GM18526 (cell line): ENCODE measurements around the gene COG6.

Experiments used
- POLR2A ChIP-seq: IDR thresholded peaks from 3 replicates; pipeline ENCODE4 v1.6.1; 2011; ENCODE audit not compliant: insufficient read length; ENCODE audit errors: extremely low read depth

COG6 gene

DNA sequence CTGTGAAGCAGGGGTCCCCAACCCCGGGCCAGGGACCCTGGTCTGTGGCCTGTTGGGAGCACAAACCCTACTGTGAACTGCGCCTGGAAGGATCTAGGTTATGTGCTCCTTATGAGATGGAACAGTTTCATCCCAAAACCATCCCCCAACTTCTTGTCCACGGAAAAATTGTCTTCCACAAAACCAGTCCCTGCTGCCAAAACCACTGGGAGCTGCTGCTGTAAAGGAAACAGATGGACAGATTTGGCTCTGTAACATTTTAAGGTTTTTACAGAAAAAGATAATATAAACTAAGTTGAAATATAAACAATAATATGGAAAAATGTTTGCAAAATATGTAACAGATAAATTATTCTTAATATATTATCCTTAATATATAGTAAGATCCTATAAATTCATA is 73.7 kb downstream of the COG6 start:
- TF ChIP-seq POLR2A = no peak

DNA sequence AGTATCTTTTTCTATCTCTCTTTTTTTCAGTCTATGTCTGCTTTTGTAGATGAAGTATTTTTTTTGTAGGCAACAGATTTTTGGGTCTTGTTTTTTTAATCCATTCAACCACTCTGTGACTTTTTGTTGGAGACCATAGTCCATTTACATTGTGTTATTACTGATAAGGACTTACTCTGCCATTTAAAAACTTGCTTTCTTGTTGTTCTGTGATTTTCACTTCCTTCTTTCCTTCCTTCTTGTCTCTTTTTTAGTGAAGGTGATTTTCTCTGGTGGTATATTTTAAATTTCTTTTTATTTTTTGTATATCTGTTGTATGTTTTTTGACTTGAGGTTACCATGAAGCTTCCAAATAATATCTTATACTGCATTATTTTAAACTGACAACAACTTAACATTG is 79.5 kb downstream of the COG6 start:
- TF ChIP-seq POLR2A = no peak

DNA sequence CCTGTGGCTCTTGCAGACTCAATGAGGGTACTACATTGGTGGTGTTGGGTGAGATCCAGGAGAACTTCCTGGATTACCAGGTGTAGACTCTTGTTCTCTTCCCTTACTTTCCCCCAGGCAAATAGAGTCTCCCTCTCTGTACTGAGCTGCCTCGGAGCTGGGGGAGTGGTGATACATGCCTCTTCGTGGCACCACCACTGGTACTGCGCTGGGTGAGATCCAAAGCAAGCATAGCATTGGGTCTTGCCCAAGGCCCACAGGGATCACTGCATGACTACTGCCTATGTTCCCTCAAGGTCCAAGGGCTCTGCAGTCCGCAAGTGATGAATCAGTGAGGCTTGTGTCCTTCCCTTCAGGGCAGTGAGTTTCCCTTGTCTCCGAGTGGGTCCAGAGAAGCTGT is 81.6 kb downstream of the COG6 start:
- no peak for TF ChIP-seq POLR2A

DNA sequence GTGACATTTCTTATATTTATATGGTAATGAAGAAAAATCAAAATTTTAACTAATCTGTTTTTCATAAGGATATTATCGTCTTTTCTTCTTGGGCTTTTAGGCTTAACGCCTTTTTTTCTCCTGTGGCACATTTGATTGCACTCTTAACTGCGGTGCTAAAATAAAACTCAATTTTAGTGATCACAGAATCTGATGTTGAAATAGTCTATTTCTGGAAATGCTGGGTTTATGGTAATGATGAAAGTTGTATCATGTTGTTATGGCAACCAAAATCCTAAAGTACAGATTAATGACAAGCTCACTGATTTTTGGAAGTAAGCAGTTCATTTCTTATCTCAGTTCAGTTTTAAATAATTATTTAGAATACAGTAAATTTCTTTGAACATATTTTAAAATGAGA is 85.3 kb downstream of the COG6 start:
- no peak for TF ChIP-seq POLR2A

DNA sequence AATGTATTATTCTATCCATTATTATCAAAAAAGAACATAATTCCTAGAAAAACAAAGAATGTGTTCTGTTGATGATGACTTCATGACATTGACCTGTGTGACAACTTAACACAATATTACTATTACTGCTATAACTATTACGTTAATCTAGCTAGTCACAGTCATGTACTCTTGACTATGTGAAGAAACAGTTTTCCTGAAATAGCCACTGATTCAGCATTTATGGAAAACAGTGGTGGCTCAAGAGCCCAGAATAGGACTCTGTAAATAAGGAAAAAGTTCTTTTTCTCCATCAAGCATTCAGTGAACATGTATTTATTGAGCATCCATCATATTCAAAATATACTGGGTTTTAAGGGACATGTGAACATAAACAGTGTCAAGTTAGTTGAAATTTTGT is 93.5 kb downstream of the COG6 start:
- TF ChIP-seq POLR2A = no peak

DNA sequence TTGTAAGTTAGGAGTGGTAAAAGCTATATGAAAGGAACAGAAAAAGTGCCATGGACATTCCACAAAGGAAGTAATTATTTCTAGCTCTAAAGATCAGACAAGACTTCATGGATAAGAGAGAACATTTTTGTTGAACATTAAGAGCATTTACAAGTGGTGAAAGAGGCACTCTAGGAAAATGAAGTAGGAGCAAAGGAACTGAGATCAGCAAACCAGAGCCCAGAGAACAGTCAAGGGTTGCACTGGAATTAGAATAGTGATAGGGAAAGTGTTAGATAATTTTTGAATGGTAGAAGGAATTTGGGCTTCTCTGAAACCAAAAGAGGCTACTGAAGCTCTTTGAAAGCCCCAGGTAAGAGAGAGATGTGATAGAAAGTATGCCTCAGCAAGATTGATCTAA is 94.1 kb downstream of the COG6 start:
- no peak for TF ChIP-seq POLR2A

DNA sequence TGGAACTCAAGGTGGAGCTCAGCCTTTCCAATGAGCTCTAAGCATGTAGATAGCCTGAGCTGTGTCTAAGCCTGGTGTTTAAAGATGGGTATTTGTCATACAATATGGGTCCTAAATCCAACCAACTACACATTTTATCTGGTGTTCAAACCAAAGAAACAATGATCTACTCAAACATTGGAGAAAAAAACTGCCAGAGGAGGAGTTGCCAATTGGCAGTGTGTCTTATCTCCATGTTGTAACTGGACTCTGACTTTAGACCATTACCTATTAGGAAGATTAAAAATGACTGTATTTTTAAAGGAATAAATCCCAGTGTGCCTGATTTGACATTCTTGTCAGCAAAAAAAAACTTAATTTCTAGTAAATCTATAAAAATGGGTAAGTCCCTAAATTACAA is 96.3 kb downstream of the COG6 start:
- TF ChIP-seq POLR2A = no peak

DNA sequence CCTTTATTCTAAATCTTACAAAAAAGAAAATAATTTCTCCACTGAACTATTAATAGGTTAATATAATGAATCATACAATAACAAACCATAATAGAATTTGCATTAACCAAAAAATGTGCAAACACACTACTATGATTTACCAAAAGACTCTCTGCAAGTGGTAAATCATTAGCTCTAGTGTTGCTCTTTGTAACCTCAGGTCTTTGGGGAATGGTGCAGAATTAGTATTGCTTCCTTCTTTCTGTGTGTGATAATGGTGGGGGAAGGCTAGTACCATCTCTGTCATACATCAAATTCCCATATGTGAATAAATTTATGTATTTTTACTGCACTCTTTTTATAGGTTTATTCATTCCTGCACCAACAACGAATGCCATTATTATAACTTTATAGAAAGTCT is 105.1 kb downstream of the COG6 start:
- TF ChIP-seq POLR2A = no peak

DNA sequence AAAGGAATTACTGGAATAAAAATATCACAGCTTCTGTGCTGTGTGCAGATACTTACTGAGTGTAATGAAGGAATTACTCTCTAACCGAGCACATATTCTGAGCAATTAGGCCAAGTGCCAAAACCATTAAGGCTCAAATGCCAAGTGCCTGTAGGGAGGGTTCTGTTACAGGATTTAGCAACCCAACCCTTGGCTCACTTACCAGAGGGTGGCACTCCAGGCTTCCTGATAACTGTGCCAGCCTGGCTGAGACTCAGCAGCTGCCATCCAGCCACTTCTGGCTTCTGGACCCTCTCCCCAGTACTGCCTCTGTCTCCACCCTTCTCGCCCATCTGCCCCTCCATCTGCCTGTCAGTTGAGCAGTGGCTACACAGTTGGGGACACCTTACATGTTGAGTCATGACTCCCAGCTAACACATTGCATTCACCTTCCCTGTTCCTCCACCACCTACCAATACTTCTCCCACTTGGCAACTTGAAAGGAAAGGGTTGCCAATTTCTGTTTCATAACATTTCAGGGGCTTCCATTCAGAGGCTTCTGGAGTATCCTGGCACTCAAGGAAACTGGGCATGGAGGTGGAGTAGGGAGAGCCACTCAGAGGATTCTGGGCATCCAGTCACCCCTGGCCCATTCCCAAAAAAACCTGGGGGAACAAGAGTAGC is 110.5 kb downstream of the COG6 start:
- no peak for TF ChIP-seq POLR2A

DNA sequence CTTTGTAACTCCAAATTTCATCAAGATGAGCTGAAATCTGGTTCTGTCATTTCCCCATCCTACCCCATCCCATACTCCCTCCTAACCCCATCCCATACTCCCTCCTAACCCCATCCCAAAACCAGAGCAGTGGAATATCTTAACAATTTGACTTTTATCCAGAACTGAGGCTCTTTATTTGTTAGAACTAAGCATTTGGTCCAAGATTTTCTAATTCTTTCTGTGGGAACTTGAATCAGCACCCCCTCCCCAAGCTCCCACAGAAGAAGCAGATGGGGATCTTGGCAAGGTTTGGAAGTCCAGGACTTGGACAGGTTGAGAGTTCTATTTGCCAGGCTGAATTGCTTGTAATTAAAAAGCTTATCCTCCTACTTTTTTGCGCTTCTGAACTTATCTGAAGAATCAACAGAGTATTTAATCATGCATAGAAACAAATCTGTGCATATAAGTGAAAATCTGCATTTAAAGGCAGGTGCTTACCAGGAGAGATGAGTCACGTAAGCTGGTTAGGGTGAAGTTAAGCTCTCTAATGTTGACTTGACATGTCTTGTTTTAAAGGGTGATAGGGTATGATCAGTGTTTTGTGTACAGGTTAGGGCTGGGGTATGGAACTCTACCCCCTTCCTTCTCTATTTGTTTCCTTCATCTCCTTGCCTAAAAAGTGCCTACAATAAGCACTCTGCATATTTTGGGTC is 111.1 kb downstream of the COG6 start:
- no peak for TF ChIP-seq POLR2A

DNA sequence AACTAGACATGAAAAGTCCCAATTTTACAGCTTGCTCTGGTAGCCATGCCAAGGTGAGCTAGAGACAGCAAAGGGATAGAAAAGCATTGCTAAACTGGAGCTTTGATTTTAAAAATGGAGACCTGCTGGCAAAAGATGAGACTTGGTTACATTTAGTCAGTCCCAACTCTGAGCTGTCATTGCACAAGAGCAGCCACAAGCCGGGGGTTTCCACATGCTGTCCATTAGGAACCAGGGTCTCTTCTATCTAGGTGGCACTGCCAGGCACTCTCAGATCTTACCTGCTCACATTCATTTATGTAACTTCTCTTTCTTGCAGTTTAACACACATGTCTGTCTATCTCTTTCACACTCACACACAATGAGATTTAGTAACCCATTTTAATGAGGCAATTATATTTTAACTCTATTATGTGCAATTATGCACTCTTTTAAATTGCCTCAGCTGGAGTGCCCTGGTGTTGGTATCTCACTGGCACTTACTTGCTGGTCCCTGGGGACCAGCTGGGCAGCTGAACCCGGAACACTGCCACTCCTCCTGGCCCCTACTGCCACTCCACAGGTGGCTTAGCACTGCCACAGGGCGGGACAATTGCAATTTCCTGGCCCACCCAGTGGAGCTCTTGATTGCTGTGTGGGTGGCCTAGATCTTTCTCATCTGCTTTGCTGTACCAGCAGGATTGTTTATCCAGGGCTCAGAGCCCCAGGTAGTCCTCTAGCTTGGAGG is 112.5 kb downstream of the COG6 start:
- no peak for TF ChIP-seq POLR2A

DNA sequence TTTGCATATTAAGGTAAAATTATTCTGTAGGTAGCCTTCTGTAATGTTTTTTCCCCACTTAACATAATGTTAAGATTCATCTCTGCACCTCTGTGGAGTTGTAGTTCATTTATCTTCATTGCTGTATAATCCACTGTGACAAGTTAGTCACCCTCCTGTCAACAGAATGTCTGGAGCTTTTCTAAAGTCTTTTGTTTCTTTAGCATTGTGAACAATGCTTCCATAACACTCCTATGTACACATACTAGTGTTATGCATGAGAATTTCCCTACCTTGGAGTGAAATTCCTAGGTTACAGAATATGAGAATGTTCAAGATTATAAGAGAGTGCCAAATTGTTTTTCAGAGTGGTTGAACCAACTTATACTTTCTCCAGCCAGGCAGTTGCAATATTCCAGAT is 113.5 kb downstream of the COG6 start:
- no peak for TF ChIP-seq POLR2A

DNA sequence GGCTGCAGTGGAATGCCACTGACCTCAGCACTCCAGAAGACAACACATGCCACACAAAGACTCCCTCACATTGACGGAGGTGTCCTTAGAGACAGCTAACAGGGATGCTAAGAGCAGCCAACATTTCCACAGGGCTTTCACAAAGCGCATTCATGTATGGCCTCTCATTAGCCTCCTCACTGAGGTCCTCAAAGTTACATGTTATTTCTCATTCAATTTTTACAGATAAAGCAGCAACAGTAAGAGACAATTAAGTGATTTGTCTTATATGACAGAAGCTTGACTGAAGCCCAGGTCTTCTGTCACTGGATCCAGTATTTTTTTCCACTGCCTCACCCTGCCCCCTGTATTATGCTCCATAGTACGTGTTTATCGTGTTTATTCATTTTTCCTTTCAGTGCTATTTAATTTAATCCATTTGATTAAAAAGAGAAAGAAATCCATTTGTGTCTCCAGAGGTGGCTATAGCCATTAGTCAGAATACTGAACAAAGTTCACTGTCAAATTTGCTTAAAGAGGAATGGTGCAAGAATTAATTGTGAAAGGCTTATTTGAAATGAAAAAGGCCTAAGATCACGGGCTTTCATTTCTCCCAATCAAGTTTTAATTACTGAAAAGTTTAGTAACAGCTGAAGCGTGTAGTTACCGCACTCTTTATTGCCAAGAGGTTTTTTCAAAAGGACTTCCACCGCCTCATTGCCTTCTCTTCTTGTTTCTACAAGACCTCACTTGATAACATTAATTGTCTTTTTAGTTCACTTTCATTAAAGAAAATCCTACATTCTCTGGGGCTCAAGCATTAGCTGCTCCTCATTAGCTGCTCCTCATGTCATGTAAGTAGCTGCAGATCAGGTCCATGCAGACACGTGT is 115.0 kb downstream of the COG6 start:
- TF ChIP-seq POLR2A = no peak

DNA sequence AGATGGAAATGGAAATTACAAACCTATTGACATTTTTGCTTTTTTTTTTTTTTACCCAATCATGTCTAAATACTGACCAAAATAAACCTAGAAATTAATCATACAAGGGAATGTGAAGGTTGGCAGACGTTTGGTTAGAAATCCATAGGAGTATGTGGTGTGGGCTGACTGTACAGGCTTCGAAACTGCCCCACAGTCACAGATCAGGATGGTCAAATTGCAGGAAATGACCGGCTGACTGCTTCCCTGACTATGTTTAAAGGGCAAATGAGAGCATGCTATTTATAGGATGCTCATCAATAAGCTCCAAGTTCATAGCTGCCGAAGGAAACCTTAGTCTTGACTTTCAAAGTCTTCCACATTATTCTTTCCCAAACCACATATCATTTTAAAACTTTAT is 118.4 kb downstream of the COG6 start:
- no peak for TF ChIP-seq POLR2A

DNA sequence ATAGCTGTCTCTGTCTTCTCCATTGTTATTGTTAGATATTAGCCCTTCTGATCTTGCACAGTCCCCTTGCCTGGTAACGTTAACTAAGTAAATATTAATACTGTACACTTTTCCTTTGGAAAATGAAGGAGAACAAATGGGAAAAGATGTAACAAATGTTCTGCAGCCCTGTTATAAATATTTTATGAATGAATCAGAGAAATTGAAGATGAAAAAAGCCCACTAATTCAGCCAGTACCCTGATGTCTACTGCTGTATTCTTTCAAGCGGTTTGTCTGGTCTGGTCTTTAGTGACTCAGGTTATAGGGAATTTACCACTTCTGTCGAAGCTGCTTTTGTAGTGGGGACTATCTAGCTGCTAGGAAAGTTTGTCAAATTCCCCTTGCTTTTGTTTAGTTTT is 121.0 kb downstream of the COG6 start:
- no peak for TF ChIP-seq POLR2A
